ENCODE measurements around the gene HSPA14. TPM values are rescaled to one million over a fixed set of nuclear protein-coding genes. Genes with fewer than 3 reads are reported as not detected.

Gene HSPA14
- total RNA-seq, 1 experiment from 2014 or later = 34.8 TPM

Other genes starting within 250 kb of the HSPA14 start
- gene FAM107B, start 63.4 kb upstream of the HSPA14 start, total RNA-seq (2014; rRNA removed; shearing (Covaris generic); ENCODE audit: low replicate concordance) = 110 and 158 TPM in 2 replicates
- gene CDNF, start 269 bp upstream of the HSPA14 start, total RNA-seq (2014; rRNA removed; shearing (Covaris generic); ENCODE audit: low replicate concordance) = 1.2 and 2.2 TPM in 2 replicates
- 22.1 and 25.0 TPM in 2 replicates for gene MSANTD7, start within 50 bp of the HSPA14 start, total RNA-seq (2014; rRNA removed; shearing (Covaris generic); ENCODE audit: low replicate concordance)
- 15.7 and 23.8 TPM in 2 replicates for gene SUV39H2, start 40.6 kb downstream of the HSPA14 start, total RNA-seq (2014; rRNA removed; shearing (Covaris generic); ENCODE audit: low replicate concordance)
- gene DCLRE1C, start 115.8 kb downstream of the HSPA14 start, total RNA-seq (2014; rRNA removed; shearing (Covaris generic); ENCODE audit: low replicate concordance) = 15.8 and 19.6 TPM in 2 replicates
- gene MEIG1, start 121.1 kb downstream of the HSPA14 start, total RNA-seq (2014; rRNA removed; shearing (Covaris generic); ENCODE audit: low replicate concordance) = 2.6 TPM in 1 of 2 replicates, not detected in the other
- gene OLAH, start 205.6 kb downstream of the HSPA14 start, total RNA-seq (2014; rRNA removed; shearing (Covaris generic); ENCODE audit: low replicate concordance) = not detected in 2 replicates

Measured in Karpas-422 (cell line).